GM23338 (cell line): ENCODE data around the gene IRF2BP1.

ENCODE experiments used
- EZH2 ChIP-seq: fragments of 200-600 bp; sonication (generic); IDR thresholded peaks from one replicate; pipeline ENCODE4 v1.8.0; 2017; ENCODE audit warnings: antibody characterized with exemption, mild to moderate bottlenecking, low read depth; ENCODE audit not compliant: unreplicated experiment
- EZH2phosphoT487 ChIP-seq: fragments of 200-600 bp; sonication (generic); IDR thresholded peaks from one replicate; pipeline ENCODE4 v1.8.1; 2018; ENCODE audit warnings: antibody characterized with exemption; ENCODE audit not compliant: unreplicated experiment
- JUNB ChIP-seq: IDR thresholded peaks from one replicate; pipeline ENCODE4 v1.6.1; 2016; ENCODE audit warnings: antibody characterized with exemption; ENCODE audit not compliant: unreplicated experiment
- POLR2AphosphoS5 ChIP-seq: IDR thresholded peaks from 2 replicates; pipeline ENCODE4 v1.6.1; 2016; ENCODE audit warnings: antibody characterized with exemption, low read depth
- ZNF114 ChIP-seq: fragments of 250-450 bp; sonication (Bioruptor Pico); IDR thresholded peaks from 2 replicates; pipeline ENCODE4 v1.5.0; 2020; ENCODE audit warnings: mild to moderate bottlenecking, moderate library complexity
- ZNF331 ChIP-seq: fragments of 250-450 bp; sonication (Bioruptor Pico); IDR thresholded peaks from 2 replicates; pipeline ENCODE4 v1.5.0; 2020; ENCODE audit warnings: low read depth, mild to moderate bottlenecking, moderate library complexity
- TF ChIP-seq, protein P1 (sequence below), 2 experiments: fragments of 200-600 bp in 1 of 2; sonication (generic) in 1 of 2; conservative IDR thresholded peaks; 2 replicates each; pipeline versions ENCODE4 v1.5.1 to v1.6.1; 2016 to 2017; ENCODE audit warnings: antibody characterized with exemption in 2 of 2, low read depth in 2 of 2, mild to moderate bottlenecking in 2 of 2, moderate library complexity in 1 of 2
- TF ChIP-seq, protein P2 (sequence below): IDR thresholded peaks from one replicate; pipeline ENCODE4 v1.6.1; 2018; ENCODE audit warnings: antibody characterized with exemption; ENCODE audit not compliant: unreplicated experiment

GRCh38 chr19:45876161-45876410 lies 9.9 kb downstream of the IRF2BP1 start:
- TF ChIP-seq, protein P1, sequence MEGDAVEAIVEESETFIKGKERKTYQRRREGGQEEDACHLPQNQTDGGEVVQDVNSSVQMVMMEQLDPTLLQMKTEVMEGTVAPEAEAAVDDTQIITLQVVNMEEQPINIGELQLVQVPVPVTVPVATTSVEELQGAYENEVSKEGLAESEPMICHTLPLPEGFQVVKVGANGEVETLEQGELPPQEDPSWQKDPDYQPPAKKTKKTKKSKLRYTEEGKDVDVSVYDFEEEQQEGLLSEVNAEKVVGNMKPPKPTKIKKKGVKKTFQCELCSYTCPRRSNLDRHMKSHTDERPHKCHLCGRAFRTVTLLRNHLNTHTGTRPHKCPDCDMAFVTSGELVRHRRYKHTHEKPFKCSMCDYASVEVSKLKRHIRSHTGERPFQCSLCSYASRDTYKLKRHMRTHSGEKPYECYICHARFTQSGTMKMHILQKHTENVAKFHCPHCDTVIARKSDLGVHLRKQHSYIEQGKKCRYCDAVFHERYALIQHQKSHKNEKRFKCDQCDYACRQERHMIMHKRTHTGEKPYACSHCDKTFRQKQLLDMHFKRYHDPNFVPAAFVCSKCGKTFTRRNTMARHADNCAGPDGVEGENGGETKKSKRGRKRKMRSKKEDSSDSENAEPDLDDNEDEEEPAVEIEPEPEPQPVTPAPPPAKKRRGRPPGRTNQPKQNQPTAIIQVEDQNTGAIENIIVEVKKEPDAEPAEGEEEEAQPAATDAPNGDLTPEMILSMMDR (conservative IDR thresholded peaks at IDR 0.05; ENCODE audit: low read depth in 2 of 2), result no peak
- TF ChIP-seq POLR2AphosphoS5, result no peak
- TF ChIP-seq, protein P2, sequence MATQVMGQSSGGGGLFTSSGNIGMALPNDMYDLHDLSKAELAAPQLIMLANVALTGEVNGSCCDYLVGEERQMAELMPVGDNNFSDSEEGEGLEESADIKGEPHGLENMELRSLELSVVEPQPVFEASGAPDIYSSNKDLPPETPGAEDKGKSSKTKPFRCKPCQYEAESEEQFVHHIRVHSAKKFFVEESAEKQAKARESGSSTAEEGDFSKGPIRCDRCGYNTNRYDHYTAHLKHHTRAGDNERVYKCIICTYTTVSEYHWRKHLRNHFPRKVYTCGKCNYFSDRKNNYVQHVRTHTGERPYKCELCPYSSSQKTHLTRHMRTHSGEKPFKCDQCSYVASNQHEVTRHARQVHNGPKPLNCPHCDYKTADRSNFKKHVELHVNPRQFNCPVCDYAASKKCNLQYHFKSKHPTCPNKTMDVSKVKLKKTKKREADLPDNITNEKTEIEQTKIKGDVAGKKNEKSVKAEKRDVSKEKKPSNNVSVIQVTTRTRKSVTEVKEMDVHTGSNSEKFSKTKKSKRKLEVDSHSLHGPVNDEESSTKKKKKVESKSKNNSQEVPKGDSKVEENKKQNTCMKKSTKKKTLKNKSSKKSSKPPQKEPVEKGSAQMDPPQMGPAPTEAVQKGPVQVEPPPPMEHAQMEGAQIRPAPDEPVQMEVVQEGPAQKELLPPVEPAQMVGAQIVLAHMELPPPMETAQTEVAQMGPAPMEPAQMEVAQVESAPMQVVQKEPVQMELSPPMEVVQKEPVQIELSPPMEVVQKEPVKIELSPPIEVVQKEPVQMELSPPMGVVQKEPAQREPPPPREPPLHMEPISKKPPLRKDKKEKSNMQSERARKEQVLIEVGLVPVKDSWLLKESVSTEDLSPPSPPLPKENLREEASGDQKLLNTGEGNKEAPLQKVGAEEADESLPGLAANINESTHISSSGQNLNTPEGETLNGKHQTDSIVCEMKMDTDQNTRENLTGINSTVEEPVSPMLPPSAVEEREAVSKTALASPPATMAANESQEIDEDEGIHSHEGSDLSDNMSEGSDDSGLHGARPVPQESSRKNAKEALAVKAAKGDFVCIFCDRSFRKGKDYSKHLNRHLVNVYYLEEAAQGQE, result no peak
- no peak for TF ChIP-seq EZH2
- TF ChIP-seq EZH2phosphoT487, result no peak
- no peak for TF ChIP-seq ZNF114
- no peak for TF ChIP-seq JUNB
- no peak for TF ChIP-seq ZNF331
